Measurements from ENCODE around the gene ATG13. TPM values are rescaled to one million over a fixed set of nuclear protein-coding genes. Genes with fewer than 3 reads are reported as not detected.

ATG13 gene
- total RNA-seq (2014; rRNA removed; shearing (Covaris generic)) (53.2 and 60.6 TPM in 2 replicates), total RNA-seq (2022) (46.4 and 68.6 TPM in 2 replicates), Bru-seq, nascent RNA (percentile 71 among the genes with signal in this experiment), BruChase-seq, experiment 1, labeled RNA remaining after a 6-hour chase (percentile 64 among the genes with signal in this experiment), BruChase-seq, experiment 2, labeled RNA remaining after a 2-hour chase (percentile 67 among the genes with signal in this experiment)
- long read RNA-seq, full-length matches to known transcripts, result 33 of 128 reads
- long read RNA-seq, partial matches to known transcripts, result 15 of 128 reads
- long read RNA-seq, other reads (novel, unspliced or antisense), result 80 of 128 reads

DNA sequence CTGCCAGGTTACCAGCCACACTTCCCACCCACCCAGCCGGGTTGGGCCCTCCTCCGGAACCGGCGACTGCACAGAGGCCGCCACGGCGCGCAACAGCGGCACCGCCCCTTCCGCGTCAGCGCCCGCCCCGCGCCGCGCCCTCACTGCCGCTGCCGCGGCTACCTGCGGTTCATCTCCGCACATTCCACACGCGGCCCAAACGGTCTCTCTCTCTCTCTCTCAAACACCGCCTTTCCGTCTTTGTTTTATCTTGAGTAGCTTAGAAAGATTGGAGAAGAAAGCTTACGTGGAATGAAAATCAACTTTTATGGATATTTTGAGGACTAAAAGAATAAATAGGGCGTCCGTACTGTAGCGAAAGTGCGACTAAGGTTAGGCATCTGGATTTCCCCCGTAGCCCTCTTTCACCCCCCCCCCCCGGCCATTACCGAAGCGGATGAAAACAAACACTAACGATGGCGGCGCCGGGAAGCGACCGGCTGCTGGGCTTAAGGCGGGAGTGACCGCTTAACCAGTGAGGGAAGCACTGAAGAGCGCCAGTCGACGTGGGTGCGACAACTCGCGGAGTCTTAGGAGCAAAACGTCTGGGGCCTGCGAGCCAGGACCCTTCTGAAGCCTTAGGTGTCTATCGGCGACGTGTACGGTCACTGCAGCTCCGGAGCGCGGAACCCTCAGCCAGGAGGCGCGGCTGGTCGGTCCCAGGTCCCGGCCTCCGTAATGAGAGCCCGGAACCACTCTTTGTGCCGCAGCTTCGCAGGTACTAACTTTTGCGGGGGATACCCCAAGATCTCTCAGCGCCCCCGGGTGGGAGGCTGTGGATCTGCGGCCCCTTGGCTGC is at the start of gene ATG13, which contains the start of gene HARBI1:
Gene ATG13 (plus strand): TSS at position 420 of the 838 bp plus-strand sequence. CDS start 26,739 bp downstream, outside the sequence.
Gene HARBI1 (minus strand): TSS at position 94 of the 838 bp plus-strand sequence. CDS start 990 bp downstream, outside the sequence.
- Histone ChIP-seq H3K4me2 (ENCODE audit: low read length) (peak within 1 kb of the TSS; percentile 86), H3K4me3 (ENCODE audit: low read depth, low read length, poor library complexity, severe bottlenecking) (peak within 1 kb of the TSS; percentile 97), H3K9me2 (ENCODE audit: insufficient read depth, low read length) (no peaks in the 10 kb centered on the region), H4K20me1 (ENCODE audit: insufficient read depth, low read length) (no peaks in the 10 kb centered on the region), H3K4me1 (ENCODE audit: insufficient read depth, low read length, poor library complexity, severe bottlenecking) (peaks cover 28% of the 10 kb centered on the region), H3K79me2 (ENCODE audit: insufficient read depth, low read depth, low read length) (peaks cover 38% of the 10 kb centered on the region), H3K36me3 (ENCODE audit: insufficient read depth, low read length) (peaks cover 15% of the 10 kb centered on the region), H2AFZ (ENCODE audit: low read length) (peak within 1 kb of the TSS; percentile 87), H3K9me3 (ENCODE audit: low read length) (no peaks in the 10 kb centered on the region), H3K27ac (ENCODE audit: low read depth, low read length, poor library complexity, severe bottlenecking) (peak within 1 kb of the TSS; percentile 82)
- peak; percentile 94 for DNase-seq (ENCODE audit: low spot score)
- POLR2A ChIA-PET, result interaction anchor here (0.5 to 2.1 kb wide), 9 partner anchors 10 to 225 kb away, joined by 3 to 13 read pairs (median 5); partner anchors contain the start of genes ARHGAP1 and ZNF408
- intact Hi-C loops (cut with micrococcal nuclease; ENCODE audit: unreplicated experiment), result loop anchor here (1.0 to 2.0 kb wide), 2 partner anchors 23 to 127 kb away; partner anchors contain the start of gene AMBRA1
- no peak for TF ChIP-seq EZH2phosphoT487 (IDR thresholded peaks at IDR 0.05; ENCODE audit: borderline replicate concordance, low read depth, low read length)
- TF ChIP-seq, protein P1, sequence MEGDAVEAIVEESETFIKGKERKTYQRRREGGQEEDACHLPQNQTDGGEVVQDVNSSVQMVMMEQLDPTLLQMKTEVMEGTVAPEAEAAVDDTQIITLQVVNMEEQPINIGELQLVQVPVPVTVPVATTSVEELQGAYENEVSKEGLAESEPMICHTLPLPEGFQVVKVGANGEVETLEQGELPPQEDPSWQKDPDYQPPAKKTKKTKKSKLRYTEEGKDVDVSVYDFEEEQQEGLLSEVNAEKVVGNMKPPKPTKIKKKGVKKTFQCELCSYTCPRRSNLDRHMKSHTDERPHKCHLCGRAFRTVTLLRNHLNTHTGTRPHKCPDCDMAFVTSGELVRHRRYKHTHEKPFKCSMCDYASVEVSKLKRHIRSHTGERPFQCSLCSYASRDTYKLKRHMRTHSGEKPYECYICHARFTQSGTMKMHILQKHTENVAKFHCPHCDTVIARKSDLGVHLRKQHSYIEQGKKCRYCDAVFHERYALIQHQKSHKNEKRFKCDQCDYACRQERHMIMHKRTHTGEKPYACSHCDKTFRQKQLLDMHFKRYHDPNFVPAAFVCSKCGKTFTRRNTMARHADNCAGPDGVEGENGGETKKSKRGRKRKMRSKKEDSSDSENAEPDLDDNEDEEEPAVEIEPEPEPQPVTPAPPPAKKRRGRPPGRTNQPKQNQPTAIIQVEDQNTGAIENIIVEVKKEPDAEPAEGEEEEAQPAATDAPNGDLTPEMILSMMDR (conservative IDR thresholded peaks at IDR 0.05; ENCODE audit: low read length), result peak; percentile 85
- TSS peak; percentile 81 for BruUV-seq (replicated peaks)
- CTCF ChIA-PET (ENCODE audit: unreplicated experiment), result interaction anchor here (0.6 to 0.8 kb wide), 2 partner anchors 23 to 88 kb away, joined by 3 read pairs; partner anchors contain the start of gene AMBRA1

DNA sequence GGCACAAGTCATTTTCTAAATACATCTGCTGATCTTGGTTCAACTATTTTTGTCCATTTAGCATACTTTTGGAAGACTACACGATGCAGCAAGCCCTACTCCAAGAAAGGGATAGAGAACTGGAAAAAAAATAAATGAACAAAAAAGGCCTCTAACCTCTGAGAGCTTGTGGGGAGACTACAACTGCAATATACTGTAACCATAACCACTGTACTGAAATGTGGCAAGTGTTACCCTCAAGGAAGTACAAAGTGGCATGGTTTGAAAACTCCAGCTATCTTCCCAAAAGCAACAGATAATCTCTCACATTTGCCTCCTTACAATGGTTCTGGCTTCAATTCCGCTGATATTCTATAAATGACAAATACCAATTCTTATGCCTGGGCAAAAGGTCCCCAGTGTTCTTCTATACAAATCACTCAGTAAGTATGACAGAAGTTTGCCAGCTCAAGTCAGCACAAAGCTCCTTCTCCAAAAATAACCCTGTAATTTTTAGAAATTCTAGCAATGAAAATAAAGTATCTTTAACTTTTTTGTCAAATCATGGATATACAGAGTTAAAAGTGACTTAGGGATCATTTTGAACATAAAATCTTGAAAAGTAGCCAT is 46.5 kb upstream of the ATG13 start:
- BruUV-seq (replicated peaks), result TSS peak; percentile 48
- no peak for TF ChIP-seq EZH2phosphoT487 (IDR thresholded peaks at IDR 0.05; ENCODE audit: borderline replicate concordance, low read depth, low read length)
- TF ChIP-seq, protein P1 (conservative IDR thresholded peaks at IDR 0.05; ENCODE audit: low read length), result no peak
- ChIA-PET POLR2A (interaction anchor here (0.8 to 1.8 kb wide), 5 partner anchors 10 to 41 kb away, joined by 3 to 6 read pairs (median 4); no protein-coding TSS in a partner anchor), CTCF (ENCODE audit: unreplicated experiment) (no interaction called here)
- Histone ChIP-seq H4K20me1 (ENCODE audit: insufficient read depth, low read length) (no peaks in the 10 kb centered on the region), H3K9me2 (ENCODE audit: insufficient read depth, low read length) (no peaks in the 10 kb centered on the region), H3K4me2 (ENCODE audit: low read length) (no peak overlapping the region), H2AFZ (ENCODE audit: low read length) (no peak overlapping the region), H3K4me1 (ENCODE audit: insufficient read depth, low read length, poor library complexity, severe bottlenecking) (peaks cover 5% of the 10 kb centered on the region), H3K79me2 (ENCODE audit: insufficient read depth, low read depth, low read length) (peaks cover 68% of the 10 kb centered on the region), H3K9me3 (ENCODE audit: low read length) (peaks cover 5% of the 10 kb centered on the region; the same call in 1 of the 2 replicates), H3K4me3 (ENCODE audit: low read depth, low read length, poor library complexity, severe bottlenecking) (no peak overlapping the region), H3K36me3 (ENCODE audit: insufficient read depth, low read length) (peaks cover 15% of the 10 kb centered on the region; the same call in 1 of the 2 replicates), H3K27ac (ENCODE audit: low read depth, low read length, poor library complexity, severe bottlenecking) (no peak overlapping the region)
- intact Hi-C loops (cut with micrococcal nuclease; ENCODE audit: unreplicated experiment), result no loop called here
- no peak for DNase-seq (ENCODE audit: low spot score)
